ENCODE data around the gene SNX25.

The SNX25 gene

DNA sequence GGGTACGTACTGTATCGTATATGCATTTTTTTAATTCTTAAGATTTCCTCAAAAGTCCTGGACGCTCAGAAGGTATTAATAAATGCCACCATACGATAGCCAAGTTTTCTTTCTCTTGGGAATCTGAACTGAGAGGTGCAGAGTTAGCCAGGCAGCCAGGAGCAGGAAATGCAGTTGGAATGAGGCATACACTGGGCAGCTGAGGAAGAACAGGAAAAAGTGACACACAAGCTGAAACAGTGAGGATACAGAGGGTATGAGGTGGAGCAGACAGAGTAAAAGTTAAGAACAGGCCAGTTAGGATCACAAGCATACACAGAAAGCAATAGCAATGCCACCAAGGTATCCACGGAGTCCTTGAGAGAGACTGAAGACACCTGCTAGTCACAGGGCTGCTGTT, 203.0 kb downstream of the SNX25 start:
- Histone ChIP-seq H3K27me3 (no peaks in the 10 kb centered on the region), H3K9ac (no peak overlapping the region), H3K4me2 (no peak overlapping the region), H3K4me3 (no peak overlapping the region), H3K27ac (no peak overlapping the region), H3K4me1 (no peaks in the 10 kb centered on the region), H3K36me3 (peaks cover 57% of the 10 kb centered on the region), H4K20me1 (no peaks in the 10 kb centered on the region), H3K9me3 (no peaks in the 10 kb centered on the region)
- TF ChIP-seq Cebpa-rat (IDR thresholded peaks at IDR 0.05): no peak

Data from BLaER1 (cell line).